HuH-7 (cell line): ENCODE measurements around the gene FRMD5.

Experiments used
- DNase-seq: peaks from one replicate; pipeline ENCODE4 v3.0.0; 2011; ENCODE audit warnings: low spot score

Gene FRMD5

DNA sequence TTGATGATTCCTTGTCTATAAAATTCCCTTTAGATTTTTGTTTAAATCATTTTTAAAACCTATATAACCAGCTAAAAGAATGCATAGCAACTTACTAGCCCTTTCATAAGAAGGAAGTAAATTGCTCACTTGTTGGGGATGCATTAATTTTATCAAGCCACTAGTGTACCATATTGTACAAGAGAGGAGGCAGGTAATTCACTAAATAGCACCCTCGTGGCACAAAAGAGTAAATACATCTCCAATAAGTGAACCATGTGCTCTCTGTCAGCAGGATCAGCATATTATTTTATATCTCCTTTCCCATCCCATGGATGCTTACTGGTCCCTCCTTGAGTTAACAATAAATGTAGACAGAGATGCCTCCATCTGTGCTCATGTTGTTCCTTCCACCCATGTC, 34.3 kb downstream of the FRMD5 start:
- DNase-seq, result no peak

DNA sequence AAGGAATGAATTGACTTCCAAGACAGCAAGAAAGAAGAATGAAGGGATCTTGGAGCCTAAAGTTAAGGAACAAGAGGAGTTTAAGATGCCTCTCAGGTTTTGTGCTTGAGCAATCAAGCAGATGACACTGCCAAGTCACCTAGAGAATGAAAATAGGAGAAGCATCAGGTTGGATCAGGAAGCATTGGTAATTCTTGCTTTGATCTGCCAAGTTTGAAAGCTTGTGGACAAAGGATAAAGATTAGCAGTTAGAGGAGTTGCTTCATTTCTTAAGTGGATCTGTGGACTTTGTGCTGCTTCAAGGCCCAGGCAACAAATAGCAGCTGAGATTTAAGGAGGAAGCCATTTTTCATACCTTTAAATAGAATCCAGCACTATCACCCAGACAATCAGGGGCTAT, 35.6 kb downstream of the FRMD5 start:
- no peak for DNase-seq

DNA sequence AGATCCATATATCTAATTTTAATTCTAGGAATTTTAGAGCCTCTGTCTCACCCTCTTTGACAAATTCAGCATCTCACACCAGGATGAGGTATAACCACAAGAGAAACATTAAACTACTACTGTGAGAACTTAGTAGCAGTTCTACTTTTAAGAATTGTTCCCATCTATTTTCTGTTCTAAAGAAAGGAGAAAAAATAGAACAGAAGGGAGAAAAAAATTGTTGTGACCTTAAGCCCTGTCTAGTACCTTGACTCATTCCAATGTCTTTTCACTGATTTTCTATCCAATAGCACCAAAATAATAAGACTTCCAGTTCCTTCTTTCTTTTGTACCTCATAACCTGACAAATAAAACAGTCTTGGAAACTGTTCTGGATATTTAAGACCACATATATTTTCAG, 37.0 kb downstream of the FRMD5 start:
- no peak for DNase-seq

DNA sequence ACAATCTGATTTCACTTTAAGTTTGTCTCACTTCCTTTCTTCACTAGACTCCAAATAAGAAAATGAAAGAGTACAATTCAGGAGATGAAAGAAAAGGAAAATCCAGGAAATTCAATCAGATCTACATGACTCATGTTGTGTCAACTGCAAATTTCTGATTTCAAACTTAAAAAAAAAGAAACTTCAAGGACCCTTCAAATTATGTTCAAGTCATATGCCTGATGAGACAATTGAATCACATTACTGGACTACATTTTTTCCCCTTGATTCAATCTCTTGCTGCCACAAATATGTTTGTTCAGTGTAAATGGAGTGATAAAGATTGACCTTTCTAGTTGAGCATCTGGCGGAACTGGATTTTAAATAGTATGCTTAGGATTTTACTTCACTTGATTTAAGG, 37.4 kb downstream of the FRMD5 start:
- DNase-seq, result no peak

DNA sequence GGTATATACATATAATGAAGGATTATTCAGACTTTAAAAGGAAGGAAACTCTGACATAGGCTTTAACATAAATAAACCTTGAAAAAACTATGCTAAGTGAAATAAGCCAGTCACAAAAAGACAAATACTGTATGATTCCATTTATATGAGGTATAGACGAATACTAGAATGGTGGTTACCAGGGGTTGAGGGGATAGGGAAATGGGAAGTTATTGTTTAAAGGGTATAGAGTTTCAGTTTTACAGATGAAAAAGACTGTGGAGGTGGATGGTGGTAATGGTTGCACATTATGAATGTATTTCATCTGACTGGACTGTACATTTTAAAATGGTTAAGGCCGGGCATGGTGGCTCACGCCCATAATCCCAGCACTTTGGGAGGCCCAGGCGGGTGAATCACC, 41.7 kb downstream of the FRMD5 start:
- no peak for DNase-seq

DNA sequence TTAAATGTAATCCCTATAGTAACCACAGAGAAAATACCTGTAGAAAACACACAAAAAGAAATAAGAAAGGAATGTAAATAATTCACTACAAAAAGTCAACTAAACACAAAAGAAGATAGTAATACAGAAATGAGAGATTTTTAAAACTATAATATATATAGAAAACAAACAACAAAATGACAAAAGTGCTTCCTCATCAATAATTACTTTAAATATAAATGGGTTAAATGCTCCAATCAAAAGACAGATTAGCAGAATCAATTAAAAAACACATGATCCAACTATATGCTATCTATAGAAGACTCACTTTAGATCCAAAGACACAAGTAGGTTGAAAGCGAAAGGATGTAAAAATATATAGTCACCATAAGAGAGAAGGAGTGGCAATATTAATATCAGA, 45.8 kb downstream of the FRMD5 start:
- DNase-seq, result no peak

DNA sequence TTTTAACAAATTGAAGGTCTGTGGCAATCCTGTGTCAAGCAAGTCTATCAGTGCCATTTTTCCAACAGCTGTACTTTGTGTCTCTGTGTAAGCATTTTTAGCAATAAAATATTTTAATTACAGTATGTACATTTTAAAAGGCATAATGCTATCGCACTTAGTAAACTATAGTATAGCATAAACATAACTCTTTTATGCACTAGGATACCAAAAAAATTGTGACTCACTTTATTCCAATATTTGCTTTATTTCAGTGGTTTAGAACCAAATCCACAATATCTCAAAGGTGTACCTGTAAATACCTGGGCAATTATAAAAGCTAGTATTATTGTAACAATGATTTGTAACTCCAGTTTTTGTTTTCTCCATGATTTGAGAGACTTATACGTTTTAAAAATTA, 46.5 kb downstream of the FRMD5 start:
- no peak for DNase-seq

DNA sequence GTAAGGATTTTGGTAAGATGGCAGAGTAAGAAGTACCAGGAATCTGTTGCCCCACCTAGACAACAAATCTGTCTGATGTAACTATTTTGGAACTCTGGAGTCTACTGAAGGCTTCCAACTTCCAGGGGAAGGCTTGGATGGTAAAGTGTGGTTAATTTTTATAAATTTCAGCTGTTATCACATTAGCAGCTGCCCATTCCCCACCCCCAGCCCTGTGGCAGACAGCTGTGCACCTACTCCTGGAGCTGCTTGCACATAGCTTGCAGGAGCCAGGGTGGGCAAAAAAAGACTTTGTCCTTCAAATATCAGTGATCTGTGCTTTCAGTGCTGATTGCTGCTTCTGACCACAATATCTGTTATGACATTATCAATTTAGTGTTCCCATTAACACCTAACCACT, 47.4 kb downstream of the FRMD5 start:
- DNase-seq, result no peak

DNA sequence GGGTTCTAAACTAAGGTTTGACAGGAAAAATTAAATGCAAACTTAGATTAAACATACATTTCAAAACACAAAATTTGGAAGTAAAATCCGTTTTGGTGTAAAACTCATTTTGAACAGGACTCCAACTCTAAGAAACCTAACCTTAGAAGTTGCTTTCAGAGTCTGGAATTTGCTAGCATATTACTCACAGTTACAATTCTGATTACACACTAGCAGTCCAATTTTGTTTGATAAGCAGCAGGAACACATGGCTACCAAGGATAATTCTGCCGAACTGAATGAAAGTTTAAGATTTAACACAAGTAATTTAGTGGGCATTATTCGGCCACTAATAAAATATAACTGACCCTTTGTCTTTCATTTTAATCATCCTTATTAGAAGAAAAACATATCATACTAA, 49.6 kb downstream of the FRMD5 start:
- no peak for DNase-seq

DNA sequence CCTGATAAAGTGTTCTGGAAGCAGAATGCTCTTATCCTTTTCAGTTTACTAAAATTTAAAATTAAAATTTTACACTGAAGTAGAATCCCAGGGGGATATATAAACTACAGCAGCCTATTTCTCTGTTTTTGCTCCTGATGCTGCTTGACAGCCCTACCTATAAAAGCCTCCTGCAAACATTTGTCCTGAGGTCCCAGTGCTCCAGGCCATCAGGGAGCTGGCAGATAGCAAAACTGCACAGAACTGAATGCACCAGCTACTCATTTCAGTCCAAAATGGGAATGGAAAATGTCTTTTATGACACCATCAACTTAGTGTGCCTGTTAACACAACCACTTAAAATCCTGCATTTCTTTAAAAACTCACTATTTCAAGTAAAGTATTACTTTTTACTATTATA, 50.1 kb downstream of the FRMD5 start:
- DNase-seq, result no peak

DNA sequence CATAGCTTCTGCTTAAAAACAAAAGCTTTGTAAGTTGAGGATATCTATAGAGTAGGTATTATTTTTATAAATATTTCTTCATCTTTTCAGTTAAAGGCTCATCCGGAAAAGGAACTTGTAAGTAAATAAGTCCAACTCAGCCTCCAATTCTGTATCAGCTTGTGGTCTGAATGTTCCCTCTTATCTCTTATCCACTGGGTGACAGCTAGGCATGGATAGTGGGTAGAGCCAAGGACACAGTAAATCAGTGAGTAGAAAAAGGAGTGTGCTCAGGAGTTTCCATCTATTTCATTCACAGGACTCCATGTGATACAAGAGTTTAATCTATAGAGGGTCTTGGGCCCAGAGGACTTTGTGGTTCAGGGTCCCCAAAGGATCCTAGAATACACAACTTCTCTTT, 50.9 kb downstream of the FRMD5 start:
- no peak for DNase-seq

DNA sequence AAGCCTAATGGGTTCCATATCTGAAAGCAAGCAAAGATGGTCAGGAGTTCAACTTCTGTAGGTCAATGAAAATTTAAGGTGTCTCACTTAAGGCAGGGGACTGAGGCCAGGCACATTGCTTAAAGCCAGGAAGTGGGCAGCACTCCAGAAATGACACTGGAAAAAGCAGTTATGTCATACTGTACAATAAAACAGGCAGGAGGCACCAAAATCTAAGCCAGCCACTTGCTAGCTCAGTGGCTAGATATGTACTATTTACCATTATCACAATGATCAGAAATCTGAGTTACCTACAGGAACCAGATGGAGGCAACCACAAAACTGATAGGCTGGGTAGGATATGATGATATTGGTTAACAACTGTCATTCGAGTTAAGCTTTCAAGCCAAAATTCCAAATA, 57.3 kb downstream of the FRMD5 start:
- no peak for DNase-seq

DNA sequence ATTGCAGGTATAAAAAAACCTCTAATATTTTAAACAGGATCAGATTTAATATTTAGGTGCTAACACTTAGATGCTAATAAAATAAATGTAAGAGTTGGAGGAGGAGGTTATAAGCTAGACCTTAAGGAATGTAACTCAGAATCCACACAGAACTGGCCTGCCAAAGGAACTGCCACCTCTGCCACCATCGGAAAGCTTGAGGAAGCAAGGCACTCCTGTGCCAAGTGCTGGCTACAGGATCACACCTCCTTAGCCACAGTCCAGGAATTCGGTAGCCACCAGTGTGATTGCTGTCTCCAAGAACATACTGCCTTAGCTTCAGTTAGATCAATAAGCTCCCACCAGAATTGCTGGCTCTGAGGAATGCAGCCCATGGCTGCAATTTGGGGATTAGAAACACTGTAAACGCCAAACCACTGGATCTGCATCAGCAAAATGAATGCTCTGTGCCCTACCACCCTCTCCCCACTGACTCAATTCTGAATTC, 58.0 kb downstream of the FRMD5 start:
- no peak for DNase-seq

DNA sequence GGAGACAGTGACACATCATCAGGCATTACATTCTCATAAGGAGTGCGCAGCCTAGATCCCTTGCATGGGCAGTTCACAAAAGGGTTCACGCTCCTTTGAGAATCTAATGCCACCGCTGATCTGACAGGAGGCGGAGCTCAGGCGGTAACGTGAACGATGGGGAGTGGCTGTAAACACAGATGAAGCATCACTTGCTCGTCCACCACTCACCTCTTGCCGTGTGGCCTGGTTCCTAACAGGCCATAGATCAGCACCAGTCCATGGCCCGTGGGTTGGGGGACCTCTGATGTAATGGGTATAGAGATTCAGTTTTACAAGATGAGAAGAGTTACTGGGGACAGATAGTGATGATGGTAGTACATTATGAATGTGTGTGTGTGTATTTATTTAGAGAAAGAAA, 63.0 kb downstream of the FRMD5 start:
- no peak for DNase-seq

DNA sequence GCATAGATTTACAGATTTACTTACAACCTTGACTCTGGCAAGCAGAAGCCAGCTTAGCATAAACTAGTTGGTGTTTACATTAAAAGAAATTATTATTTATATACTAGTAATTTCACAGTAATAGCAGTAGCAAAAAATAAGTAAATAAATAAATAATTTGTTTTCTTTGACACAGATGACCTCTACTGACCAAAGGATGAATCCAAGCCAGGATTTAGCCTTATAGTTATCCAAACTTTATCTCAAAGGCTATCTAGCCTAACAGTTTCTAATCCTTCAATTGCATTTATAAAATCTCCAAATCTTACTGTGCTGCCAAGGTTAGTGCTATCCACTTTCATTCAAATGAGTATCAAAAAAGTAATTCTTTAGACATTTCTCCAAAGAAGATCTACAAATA, 64.3 kb downstream of the FRMD5 start:
- no peak for DNase-seq

DNA sequence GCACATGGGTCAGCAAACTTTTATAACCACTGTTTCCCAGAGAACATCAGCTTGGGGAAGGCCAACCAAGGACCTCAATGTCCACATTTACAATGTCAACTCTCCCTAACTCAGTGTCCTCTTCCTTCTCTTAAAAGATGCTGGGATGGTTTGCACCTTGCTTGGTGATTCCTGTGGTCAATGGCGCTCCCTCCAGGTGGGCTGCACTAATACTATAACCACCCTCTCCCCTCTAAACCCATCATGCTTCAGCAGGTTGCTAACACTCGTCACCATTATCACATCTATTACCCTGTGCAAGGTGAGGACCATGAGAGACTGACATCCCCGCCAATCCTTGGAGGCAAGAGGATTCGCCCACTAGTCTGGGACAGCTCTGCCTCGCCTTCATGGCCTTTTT, 65.2 kb downstream of the FRMD5 start:
- no peak for DNase-seq

DNA sequence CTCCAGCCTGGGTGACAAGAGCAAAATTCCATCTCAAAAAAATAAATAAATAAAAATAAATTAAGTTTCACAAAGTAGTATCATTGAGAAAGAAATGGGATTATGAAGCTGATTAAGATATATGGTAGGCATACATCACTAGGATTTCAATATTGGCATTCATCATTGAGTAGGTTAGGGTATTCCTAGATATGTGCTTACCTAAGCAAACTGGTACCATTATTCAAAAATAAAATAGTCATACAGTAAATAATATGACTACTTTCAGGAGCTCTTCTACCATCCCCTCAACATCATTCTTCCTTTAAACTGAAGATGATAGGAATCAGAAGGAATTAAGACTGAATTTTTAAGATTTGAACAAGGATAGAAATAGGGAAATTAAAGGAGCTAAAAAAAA, 66.6 kb downstream of the FRMD5 start:
- no peak for DNase-seq

DNA sequence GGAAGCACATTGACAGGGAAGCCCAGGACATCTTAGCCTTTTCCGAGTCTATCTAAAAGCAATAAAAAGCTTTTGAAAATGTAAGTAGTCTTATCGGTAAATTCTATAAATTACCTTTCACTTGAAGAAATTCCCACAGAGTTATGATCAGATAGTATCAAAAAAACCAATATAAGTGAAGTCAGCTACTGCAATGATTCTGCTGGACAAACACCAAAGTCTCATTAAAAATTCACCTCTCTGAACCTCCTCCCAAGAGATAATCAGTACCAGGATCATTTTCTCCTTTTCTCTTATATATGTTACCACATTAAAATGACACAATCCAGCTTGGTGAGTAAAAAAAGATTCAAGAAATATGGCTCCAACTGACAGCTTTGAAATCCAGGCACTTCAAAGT, 69.2 kb downstream of the FRMD5 start:
- no peak for DNase-seq

DNA sequence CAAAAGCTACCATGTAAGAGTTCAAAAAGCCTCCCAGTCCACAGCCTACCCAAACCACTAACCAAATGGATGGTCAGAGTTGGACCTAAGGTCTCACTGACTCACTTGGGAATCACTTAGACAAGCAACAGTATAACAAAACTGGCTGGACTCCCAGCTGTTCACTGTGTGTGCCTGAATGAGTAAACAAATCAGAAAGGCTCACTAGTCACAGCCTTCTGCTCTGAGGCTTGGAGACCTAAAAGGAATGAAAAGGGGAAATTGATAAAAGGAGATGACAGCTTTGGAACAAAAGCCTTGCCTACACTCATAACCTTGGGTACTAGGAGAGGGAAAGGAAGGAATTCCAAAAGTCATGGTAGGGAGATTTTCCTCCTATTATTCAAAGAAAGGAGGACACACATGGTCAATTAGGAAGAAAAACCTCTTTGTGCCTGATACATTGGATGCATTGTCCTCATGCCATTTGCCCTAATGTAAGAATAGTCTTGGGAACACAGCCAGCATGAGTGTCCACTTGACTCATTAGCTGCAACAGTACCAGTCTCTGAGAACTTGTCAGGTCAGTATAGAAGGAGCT, 92.3 kb downstream of the FRMD5 start:
- no peak for DNase-seq

DNA sequence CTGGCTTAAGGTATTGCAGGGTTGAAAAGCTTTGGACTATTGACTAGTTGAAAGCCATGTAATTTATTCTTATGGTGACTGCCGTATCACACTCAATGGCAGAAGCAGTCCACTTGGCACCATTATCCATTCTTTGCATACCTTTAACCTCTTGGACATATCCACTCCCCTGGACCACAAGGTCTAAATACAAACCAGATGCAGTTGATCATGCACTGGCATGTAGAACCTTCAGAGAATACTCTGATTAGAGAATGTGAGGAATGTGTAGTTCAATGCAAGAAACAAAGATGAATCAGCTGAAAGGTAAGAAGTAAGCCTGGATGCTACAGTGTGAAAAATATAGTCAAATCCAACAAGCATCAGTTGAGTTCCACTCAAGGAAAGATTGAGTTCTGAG, 93.1 kb downstream of the FRMD5 start:
- no peak for DNase-seq

DNA sequence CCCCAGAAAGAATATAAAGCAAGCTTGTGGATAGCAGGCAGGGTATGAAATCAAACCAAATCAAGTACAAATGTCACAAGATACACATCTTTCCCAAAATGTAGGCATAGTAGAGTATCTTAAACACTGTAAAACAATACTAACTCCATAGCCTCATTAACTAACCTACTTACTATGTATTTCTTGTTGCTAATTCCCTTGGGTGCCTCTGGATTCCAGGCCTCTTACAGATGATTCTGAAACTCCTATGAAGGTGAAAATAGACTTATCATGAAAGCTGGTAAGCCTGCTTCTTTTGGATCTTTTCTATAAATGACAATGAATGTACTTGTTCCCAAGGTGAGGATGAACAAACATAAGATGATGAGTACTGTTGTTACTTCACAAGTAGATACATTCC, 93.8 kb downstream of the FRMD5 start:
- DNase-seq, result no peak

DNA sequence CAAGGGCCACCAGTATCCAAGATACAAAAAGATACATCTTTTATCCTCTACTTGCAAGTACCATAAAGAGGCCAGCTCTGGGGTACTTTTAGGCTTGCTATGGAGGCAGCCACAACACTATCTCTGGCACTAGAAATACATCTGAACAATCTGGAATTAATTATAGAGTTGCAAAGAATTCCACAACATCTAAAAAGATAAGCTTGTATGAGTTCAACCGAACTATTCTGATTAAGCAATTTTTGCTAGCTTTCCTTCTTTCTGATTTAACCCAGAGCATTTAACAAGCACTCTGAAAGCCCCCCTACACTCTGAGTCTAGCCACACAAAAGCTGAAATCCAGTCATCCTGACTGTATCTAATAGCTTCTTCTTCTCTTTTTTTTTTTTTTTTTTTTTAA, 95.4 kb downstream of the FRMD5 start:
- DNase-seq, result no peak

DNA sequence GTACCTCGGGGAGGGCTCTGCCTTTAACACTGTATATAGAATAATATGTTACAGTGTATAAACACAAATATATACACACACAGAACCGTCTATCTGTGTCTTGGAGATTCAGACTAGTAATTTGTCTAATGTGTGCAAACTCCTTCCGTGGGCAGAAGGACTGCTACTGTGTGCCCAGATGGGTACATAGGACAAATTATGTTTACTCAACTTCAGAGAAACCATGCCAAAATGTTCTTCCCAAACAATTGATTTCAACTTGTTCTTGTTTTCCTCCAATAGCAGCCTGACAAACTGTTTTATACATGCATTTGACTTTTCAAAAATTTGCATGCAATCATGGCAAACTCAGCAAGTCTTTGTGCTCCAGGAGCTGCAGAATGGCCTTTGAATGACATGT, 97.5 kb downstream of the FRMD5 start:
- DNase-seq, result no peak

DNA sequence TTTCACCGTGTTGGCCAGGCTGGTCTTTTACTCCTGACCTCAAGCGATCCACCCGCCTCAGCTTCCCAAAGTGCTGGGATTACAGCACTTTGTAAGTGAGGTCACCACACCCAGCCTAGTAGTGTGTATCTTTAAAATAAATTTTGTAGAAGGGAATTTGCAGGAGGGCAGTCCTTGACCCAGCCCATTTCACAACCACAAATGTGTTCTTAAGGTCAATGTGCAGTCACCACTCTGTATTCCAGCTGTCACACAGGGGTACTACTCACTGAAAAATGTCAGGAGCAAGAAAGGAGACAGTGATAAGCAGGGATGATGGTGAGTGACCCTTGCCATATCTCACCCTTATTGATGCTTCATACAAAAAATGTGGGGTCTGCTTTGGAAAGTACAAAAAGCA, 98.5 kb downstream of the FRMD5 start:
- no peak for DNase-seq

DNA sequence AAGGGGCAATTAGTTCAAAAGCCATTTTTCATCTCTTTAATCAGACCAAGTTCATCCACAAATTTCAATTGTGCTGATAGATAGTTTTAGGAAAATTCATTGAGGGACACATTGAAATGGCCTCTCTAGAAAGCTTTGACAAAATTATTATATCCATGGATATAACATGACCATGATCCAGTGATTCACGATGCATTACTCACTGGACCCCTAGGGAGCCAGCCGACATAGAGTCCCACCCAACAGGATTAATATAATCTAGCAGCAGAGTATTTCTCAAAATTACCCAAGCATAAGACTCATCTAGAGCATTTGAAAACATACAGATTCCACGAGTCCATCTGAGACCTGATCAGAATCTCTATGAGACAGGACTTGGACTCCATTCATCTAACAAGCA, 100.3 kb downstream of the FRMD5 start:
- no peak for DNase-seq
